Measurements from ENCODE around the gene FAM76A. TPM values are rescaled to one million over a fixed set of nuclear protein-coding genes. Genes with fewer than 3 reads are reported as not detected.

FAM76A gene
- total and polyA plus RNA-seq, 9 of the 15 experiments (the other 6 are each of a cell fraction or from before 2014, with no cell fraction given): 9.5 to 14.6 (median 11.4) TPM

DNA sequence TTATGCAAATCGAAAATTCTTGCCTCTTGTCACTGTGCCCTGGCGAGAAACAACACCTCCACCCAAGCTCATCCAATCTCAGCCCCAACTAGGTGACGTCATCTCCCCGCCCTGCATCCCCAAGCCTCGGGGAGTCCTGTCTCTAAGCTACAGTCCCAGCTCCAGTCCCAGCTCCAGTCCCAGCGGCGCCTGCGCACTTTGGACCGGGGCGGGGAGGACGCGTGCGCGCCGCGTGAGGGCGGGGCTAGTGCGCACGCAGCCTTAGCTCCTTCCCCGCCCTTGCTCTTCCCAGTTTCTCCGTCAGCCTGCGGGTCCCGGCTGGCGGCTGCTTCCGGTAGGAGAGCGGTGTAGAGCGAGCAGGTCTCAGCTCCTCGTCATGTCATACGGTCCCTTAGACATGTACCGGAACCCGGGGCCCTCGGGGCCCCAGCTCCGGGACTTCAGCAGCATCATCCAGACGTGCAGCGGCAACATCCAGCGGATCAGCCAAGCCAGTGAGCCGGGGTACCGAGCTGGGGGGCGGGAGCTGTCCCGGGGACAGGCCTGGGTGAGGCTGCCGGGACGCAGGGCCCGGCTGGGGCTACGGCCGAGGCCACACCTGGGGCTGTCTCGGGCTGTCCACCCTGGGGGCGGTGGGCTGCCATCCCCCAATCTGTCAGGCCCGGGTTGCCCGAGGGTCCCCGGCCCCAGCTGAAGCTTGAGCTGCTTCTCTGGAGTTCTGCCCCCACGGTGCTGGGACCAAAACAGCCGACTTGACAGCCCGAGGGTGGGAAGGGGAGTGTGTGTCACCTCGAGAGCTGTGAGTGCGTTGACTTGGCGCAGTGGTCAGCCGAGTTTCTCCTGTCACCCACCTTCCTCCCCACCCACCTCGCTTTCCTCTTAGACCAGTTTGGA lies 47.4 kb downstream of the FAM76A start, which contains the start of gene STX12 (continued):
- TF ChIP-seq, protein P1, sequence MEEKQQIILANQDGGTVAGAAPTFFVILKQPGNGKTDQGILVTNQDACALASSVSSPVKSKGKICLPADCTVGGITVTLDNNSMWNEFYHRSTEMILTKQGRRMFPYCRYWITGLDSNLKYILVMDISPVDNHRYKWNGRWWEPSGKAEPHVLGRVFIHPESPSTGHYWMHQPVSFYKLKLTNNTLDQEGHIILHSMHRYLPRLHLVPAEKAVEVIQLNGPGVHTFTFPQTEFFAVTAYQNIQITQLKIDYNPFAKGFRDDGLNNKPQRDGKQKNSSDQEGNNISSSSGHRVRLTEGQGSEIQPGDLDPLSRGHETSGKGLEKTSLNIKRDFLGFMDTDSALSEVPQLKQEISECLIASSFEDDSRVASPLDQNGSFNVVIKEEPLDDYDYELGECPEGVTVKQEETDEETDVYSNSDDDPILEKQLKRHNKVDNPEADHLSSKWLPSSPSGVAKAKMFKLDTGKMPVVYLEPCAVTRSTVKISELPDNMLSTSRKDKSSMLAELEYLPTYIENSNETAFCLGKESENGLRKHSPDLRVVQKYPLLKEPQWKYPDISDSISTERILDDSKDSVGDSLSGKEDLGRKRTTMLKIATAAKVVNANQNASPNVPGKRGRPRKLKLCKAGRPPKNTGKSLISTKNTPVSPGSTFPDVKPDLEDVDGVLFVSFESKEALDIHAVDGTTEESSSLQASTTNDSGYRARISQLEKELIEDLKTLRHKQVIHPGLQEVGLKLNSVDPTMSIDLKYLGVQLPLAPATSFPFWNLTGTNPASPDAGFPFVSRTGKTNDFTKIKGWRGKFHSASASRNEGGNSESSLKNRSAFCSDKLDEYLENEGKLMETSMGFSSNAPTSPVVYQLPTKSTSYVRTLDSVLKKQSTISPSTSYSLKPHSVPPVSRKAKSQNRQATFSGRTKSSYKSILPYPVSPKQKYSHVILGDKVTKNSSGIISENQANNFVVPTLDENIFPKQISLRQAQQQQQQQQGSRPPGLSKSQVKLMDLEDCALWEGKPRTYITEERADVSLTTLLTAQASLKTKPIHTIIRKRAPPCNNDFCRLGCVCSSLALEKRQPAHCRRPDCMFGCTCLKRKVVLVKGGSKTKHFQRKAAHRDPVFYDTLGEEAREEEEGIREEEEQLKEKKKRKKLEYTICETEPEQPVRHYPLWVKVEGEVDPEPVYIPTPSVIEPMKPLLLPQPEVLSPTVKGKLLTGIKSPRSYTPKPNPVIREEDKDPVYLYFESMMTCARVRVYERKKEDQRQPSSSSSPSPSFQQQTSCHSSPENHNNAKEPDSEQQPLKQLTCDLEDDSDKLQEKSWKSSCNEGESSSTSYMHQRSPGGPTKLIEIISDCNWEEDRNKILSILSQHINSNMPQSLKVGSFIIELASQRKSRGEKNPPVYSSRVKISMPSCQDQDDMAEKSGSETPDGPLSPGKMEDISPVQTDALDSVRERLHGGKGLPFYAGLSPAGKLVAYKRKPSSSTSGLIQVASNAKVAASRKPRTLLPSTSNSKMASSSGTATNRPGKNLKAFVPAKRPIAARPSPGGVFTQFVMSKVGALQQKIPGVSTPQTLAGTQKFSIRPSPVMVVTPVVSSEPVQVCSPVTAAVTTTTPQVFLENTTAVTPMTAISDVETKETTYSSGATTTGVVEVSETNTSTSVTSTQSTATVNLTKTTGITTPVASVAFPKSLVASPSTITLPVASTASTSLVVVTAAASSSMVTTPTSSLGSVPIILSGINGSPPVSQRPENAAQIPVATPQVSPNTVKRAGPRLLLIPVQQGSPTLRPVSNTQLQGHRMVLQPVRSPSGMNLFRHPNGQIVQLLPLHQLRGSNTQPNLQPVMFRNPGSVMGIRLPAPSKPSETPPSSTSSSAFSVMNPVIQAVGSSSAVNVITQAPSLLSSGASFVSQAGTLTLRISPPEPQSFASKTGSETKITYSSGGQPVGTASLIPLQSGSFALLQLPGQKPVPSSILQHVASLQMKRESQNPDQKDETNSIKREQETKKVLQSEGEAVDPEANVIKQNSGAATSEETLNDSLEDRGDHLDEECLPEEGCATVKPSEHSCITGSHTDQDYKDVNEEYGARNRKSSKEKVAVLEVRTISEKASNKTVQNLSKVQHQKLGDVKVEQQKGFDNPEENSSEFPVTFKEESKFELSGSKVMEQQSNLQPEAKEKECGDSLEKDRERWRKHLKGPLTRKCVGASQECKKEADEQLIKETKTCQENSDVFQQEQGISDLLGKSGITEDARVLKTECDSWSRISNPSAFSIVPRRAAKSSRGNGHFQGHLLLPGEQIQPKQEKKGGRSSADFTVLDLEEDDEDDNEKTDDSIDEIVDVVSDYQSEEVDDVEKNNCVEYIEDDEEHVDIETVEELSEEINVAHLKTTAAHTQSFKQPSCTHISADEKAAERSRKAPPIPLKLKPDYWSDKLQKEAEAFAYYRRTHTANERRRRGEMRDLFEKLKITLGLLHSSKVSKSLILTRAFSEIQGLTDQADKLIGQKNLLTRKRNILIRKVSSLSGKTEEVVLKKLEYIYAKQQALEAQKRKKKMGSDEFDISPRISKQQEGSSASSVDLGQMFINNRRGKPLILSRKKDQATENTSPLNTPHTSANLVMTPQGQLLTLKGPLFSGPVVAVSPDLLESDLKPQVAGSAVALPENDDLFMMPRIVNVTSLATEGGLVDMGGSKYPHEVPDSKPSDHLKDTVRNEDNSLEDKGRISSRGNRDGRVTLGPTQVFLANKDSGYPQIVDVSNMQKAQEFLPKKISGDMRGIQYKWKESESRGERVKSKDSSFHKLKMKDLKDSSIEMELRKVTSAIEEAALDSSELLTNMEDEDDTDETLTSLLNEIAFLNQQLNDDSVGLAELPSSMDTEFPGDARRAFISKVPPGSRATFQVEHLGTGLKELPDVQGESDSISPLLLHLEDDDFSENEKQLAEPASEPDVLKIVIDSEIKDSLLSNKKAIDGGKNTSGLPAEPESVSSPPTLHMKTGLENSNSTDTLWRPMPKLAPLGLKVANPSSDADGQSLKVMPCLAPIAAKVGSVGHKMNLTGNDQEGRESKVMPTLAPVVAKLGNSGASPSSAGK (IDR thresholded peaks at IDR 0.05): no peak
- TF ChIP-seq SMAD4 (CRISPR knock-in tag; conservative IDR thresholded peaks at IDR 0.05): 0 out of 2 replicates have a peak, but pooled peaks have one; percentile 64
- TF ChIP-seq RAD21 (CRISPR knock-in tag; conservative IDR thresholded peaks at IDR 0.05 in 1 of 2, IDR thresholded peaks at IDR 0.05 in 1 of 2): no peak
- TF ChIP-seq, protein P2, sequence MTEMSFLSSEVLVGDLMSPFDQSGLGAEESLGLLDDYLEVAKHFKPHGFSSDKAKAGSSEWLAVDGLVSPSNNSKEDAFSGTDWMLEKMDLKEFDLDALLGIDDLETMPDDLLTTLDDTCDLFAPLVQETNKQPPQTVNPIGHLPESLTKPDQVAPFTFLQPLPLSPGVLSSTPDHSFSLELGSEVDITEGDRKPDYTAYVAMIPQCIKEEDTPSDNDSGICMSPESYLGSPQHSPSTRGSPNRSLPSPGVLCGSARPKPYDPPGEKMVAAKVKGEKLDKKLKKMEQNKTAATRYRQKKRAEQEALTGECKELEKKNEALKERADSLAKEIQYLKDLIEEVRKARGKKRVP (CRISPR knock-in tag; IDR thresholded peaks at IDR 0.05): no peak
- no peak for TF ChIP-seq FOXJ3 (CRISPR knock-in tag; IDR thresholded peaks at IDR 0.05)
- no peak for TF ChIP-seq TCF7L2 (IDR thresholded peaks at IDR 0.05; ENCODE audit: low read depth, low read length)
- TF ChIP-seq, protein P3, sequence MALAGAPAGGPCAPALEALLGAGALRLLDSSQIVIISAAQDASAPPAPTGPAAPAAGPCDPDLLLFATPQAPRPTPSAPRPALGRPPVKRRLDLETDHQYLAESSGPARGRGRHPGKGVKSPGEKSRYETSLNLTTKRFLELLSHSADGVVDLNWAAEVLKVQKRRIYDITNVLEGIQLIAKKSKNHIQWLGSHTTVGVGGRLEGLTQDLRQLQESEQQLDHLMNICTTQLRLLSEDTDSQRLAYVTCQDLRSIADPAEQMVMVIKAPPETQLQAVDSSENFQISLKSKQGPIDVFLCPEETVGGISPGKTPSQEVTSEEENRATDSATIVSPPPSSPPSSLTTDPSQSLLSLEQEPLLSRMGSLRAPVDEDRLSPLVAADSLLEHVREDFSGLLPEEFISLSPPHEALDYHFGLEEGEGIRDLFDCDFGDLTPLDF (CRISPR knock-in tag; IDR thresholded peaks at IDR 0.05): peak; percentile 54; the same call in 1 of the 2 replicates
- no peak for TF ChIP-seq TEAD2 (tag; IDR thresholded peaks at IDR 0.05)
- TF ChIP-seq BRD9 (IDR thresholded peaks at IDR 0.05; ENCODE audit: low read depth, partially characterized antibody): no peak

Measured in K562 (cell line).